ENCODE results near the gene PCDHA8.
"Not testable (repeated sequence)": the region's sequence is repeated elsewhere in the genome, so short reads cannot be mapped to it uniquely, and the experiment has no call there.

PCDHA8 gene

DNA sequence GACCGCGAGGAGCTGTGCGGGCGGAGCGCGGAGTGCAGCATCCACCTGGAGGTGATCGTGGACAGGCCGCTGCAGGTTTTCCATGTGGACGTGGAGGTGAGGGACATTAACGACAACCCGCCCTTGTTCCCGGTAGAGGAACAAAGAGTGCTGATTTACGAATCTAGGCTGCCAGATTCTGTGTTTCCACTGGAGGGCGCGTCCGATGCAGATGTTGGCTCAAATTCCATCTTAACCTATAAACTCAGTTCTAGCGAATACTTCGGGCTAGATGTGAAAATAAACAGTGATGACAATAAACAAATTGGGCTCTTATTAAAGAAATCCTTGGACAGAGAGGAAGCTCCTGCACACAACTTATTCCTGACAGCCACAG lies 12.6 kb upstream of the PCDHA8 start:
- no peak for DNase-seq (ENCODE audit: low read depth in 2 of 3, low spot score in 1 of 3)

GRCh38 chr5:140829511-140830501 lies 11.2 kb upstream of the PCDHA8 start:
- DNase-seq (ENCODE audit: low read depth in 2 of 3, low spot score in 1 of 3): not testable (repeated sequence)

- no peak for DNase-seq (ENCODE audit: low read depth in 2 of 3, low spot score in 1 of 3)
Observed at GRCh38 chr5:140833993-140834392, 7.0 kb upstream of the PCDHA8 start, which contains the start of gene PCDHA7. Gene PCDHA7, plus strand, starts transcription at chr5:140834269. Its CDS starts 115 bp downstream, at chr5:140834384.

GRCh38 chr5:140834439-140835008 lies 6.5 kb upstream of the PCDHA8 start:
- not testable (repeated sequence) for DNase-seq (ENCODE audit: low read depth in 2 of 3, low spot score in 1 of 3)

GRCh38 chr5:140835622-140836510 lies 5.1 kb upstream of the PCDHA8 start:
- no peak for DNase-seq (ENCODE audit: low read depth in 2 of 3, low spot score in 1 of 3)

DNA sequence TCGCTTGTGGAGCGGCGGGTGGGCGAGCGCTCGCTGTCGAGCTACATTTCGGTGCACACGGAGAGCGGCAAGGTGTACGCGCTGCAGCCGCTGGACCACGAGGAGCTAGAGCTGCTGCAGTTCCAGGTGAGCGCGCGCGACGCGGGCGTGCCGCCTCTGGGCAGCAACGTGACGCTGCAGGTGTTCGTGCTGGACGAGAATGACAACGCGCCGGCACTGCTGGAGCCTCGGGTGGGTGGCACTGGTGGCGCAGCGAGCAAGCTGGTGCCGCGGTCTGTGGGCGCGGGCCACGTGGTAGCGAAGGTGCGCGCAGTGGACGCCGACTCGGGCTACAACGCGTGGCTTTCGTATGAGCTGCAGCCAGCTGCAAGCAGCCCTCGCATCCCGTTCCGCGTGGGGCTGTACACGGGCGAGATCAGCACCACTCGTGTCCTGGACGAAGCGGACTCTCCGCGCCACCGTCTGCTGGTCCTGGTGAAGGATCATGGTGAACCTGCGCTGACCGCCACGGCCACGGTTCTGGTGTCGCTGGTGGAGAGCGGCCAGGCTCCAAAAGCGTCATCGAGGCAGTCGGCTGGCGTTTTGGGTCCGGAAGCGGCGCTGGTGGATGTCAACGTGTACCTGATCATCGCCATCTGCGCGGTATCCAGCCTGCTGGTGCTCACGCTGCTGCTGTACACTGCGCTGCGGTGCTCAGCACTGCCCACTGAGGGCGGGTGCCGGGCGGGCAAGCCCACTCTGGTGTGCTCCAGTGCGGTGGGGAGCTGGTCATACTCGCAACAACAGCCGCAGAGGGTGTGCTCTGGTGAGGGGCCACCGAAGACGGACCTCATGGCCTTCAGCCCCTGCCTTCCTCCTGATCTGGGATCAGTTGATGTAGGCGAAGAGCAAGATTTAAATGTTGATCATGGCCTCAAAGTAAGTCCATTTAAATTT lies 2.1 kb downstream of the PCDHA8 start:
- DNase-seq (ENCODE audit: low read depth in 2 of 3, low spot score in 1 of 3): no peak

GRCh38 chr5:140848139-140849102 lies 7.4 kb downstream of the PCDHA8 start, which contains the start of gene PCDHA9:
Gene PCDHA9, plus strand, starts transcription at chr5:140848382. Its CDS starts 114 bp downstream, at chr5:140848496.
- not testable (repeated sequence) for DNase-seq (ENCODE audit: low read depth in 2 of 3, low spot score in 1 of 3)

DNA sequence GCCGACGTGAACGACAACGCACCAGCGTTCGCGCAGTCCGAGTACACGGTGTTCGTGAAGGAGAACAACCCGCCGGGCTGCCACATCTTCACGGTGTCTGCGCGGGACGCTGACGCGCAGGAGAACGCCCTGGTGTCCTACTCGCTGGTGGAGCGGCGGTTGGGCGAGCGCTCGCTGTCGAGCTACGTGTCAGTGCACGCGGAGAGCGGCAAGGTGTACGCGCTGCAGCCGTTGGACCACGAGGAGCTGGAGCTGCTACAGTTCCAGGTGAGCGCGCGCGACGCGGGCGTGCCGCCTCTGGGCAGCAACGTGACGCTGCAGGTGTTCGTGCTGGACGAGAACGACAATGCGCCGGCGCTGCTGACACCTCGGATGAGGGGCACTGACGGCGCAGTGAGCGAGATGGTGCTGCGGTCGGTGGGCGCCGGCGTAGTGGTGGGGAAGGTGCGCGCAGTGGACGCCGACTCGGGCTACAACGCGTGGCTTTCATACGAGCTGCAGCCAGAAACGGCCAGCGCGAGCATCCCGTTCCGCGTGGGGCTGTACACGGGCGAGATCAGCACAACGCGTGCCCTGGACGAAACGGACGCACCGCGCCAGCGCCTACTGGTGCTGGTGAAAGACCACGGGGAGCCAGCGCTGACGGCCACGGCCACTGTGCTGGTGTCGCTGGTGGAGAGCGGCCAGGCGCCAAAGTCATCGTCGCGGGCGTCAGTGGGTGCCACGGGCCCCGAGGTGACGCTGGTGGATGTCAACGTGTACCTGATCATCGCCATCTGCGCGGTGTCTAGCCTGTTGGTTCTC lies 9.0 kb downstream of the PCDHA8 start:
- not testable (repeated sequence) for DNase-seq (ENCODE audit: low read depth in 2 of 3, low spot score in 1 of 3)

- no peak for DNase-seq (ENCODE audit: low read depth in 2 of 3, low spot score in 1 of 3)
Observed at GRCh38 chr5:140855772-140856674, 15.0 kb downstream of the PCDHA8 start, which contains the start of gene PCDHA10. Gene PCDHA10, plus strand, starts transcription at chr5:140855897. Its CDS starts 152 bp downstream, at chr5:140856049.

DNA sequence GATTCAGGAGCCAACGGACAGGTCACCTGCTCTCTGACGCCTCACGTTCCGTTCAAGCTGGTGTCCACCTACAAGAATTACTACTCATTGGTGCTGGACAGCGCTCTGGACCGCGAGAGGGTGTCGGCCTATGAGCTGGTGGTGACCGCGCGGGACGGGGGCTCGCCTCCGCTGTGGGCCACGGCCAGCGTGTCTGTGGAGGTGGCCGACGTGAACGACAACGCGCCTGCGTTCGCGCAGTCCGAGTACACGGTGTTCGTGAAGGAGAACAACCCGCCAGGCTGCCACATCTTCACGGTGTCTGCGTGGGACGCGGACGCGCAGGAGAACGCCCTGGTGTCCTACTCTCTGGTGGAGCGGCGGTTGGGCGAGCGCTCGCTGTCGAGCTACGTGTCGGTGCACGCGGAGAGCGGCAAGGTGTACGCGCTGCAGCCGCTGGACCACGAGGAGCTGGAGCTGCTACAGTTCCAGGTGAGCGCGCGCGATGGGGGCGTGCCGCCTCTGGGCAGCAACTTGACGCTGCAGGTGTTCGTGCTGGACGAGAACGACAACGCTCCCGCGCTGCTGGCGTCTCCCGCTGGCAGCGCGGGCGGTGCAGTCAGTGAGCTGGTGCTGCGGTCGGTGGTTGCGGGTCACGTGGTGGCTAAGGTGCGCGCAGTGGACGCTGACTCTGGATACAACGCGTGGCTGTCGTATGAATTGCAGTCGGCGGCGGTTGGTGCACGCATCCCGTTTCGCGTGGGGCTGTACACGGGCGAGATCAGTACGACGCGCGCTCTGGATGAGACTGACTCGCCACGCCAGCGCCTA lies 16.4 kb downstream of the PCDHA8 start:
- no peak for DNase-seq (ENCODE audit: low read depth in 2 of 3, low spot score in 1 of 3)

- no peak for DNase-seq (ENCODE audit: low read depth in 2 of 3, low spot score in 1 of 3)
Observed at GRCh38 chr5:140857987-140858240, 16.9 kb downstream of the PCDHA8 start.

DNA sequence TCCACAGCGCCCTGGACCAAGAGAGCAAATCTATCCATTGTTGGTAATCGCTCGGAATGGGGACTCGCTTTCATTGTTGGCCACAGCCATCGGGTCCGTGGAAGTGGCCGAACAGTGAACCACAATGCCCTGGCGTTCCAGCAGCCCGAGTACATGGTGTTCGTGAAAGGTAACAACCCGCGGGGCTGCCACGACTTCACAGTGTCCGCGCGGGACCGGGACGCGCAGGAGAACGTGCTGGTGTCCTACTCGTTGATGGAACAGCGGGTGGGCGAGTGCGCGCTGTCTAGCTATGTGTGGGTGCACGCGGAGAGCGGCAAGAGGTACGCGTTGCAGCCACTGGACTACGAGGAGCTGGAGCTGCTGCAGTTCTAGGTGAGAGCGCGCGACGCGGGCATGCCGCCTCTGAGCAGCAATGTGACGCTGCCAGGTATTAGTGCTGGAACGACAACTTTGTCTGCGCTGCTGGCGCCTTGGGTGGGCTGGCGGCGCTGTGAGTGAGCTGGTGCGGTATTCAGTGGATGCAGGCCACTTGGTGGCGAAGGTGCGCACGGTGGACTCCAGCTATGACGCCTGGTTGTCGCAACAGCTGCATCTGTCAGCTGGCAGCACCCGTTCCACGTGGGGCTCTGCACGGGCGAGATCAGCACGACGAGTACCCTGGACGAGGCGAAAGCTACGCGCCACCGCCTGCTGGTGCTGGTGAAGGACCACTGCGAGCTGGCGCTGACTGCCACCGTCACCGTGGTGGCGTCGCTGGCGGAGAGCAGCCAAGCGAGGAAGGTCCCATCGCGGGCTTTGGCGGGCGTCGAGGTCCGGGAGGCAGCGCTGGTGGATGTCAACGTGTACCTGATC lies 21.7 kb downstream of the PCDHA8 start:
- DNase-seq (ENCODE audit: low read depth in 2 of 3, low spot score in 1 of 3): no peak

DNA sequence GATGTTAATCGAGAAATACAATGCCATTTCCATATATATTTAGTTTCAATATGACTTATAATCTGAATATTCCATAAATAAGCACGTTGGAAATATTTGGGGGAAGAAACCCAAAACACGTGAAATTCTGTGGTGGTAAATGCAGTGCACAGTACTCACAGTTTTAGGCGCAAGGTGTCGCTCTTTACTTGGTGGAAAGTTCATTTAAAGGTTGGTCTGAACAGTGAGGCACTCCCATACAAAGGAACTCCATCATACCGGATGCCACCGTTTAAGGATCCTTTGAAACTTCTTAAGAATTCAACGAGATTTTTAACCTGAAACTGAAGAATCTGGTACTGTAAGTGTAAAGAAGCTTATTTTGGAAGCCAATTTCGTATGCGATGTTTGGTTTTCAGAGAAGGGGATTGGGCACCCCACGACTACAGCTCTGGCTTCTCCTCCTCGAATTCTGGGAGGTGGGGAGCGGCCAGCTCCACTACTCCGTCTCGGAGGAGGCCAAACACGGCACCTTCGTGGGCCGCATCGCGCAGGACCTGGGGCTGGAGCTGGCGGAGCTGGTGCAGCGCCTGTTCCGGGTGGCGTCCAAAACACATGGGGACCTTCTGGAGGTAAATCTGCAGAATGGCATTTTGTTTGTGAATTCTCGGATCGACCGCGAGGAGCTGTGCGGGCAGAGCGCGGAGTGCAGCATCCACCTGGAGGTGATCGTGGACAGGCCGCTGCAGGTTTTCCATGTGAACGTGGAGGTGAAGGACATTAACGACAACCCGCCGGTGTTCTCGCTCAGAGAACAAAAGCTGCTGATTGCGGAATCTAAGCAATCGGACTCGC lies 28.0 kb downstream of the PCDHA8 start, which contains the start of gene PCDHA11:
PCDHA11 (plus strand) TSS at position 237 of the 834 bp plus-strand sequence; CDS start at position 384, 147 bp downstream.
- DNase-seq (ENCODE audit: low read depth in 2 of 3, low spot score in 1 of 3): no peak

DNA sequence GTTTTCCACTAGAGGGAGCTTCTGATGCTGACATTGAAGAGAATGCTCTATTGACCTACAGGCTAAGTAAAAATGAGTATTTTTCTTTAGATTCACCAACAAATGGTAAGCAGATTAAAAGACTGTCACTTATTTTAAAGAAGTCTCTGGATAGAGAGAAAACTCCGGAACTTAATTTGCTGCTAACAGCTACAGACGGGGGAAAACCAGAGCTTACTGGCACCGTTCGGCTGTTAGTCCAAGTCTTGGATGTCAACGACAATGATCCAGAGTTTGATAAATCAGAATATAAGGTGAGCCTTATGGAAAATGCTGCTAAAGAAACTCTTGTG lies 28.5 kb downstream of the PCDHA8 start:
- DNase-seq (ENCODE audit: low read depth in 2 of 3, low spot score in 1 of 3): no peak

Data from stimulated activated CD4-positive, alpha-beta T cell treated with anti-CD3 and anti-CD28 coated beads, Interleukin-12 subunit alpha, Interleukin-12 subunit beta, amount 100 ng/mL, for 48 hours (primary cell).